HAP-1 (cell line): Measurements from ENCODE around the gene INIP.

Experiments
- DNase-seq, 2 experiments: peaks; one replicate each; pipeline ENCODE4 v3.0.0-alpha.2; 2016 to 2020; ENCODE audit warnings: low spot score in 2 of 2
- H3K27me3 ChIP-seq: fragments of 250-450 bp; sonication (Bioruptor Pico); 2 replicates; pipeline ENCODE4 v1.5.1; 2020; ENCODE audit warnings: low read depth, mild to moderate bottlenecking, moderate library complexity
- H3K36me3 ChIP-seq: fragments of 250-450 bp; sonication (Bioruptor Pico); replicated peaks from 2 replicates; pipeline ENCODE4 v1.5.1; 2020; ENCODE audit warnings: mild to moderate bottlenecking
- H3K4me1 ChIP-seq: fragments of 250-450 bp; sonication (Bioruptor Pico); 2 replicates; pipeline ENCODE4 v1.5.1; 2020; ENCODE audit warnings: mild to moderate bottlenecking
- H3K4me3 ChIP-seq: fragments of 250-450 bp; sonication (Bioruptor Pico); 2 replicates; pipeline ENCODE4 v1.5.1; 2020; ENCODE audit warnings: mild to moderate bottlenecking, moderate library complexity
- H3K9me3 ChIP-seq: fragments of 250-450 bp; sonication (Bioruptor Pico); 2 replicates; pipeline ENCODE4 v1.5.1; 2020; ENCODE audit warnings: mild to moderate bottlenecking, moderate library complexity
- in situ Hi-C: fragments of 300-500 bp; cut with MboI; formaldehyde crosslinking; loops from 3 replicates; pipeline ENCODE4 v1.14.3; 2020; ENCODE audit warnings: low sequenced_read_pairs, inconsistent platforms, mixed read lengths

INIP gene

GRCh38 chr9:112720113-112720780, 2.3 kb upstream of the INIP start:
- no peaks in the 10 kb centered on the region for H3K27me3 ChIP-seq
- no peak for DNase-seq
- H3K4me3 ChIP-seq, result no peak overlapping the region
- H3K4me1 ChIP-seq, result no peaks in the 10 kb centered on the region; the same call in 1 of the 2 replicates
- no peaks in the 10 kb centered on the region for H3K9me3 ChIP-seq
- in situ Hi-C loops, result no loop called here
- no peaks in the 10 kb centered on the region for H3K36me3 ChIP-seq

DNA sequence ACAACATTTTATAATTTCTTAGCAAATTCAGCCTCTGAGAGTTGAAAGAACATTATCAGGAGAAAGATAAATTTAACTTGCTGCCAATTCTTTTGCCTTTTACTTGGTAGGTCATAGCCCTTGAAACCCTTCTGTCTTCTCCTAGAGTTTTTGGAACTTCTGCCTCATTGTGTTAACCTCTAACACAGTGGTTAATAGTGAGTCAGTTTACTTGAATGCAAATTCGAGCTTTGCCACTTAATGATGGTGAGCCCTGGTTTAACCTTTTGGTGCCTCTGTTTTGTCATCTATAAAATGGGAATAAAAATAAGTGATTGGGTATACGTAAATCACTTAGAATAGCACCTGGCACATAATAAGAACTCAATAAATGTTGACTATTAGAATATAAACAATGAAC, 1.8 kb upstream of the INIP start:
- DNase-seq, result no peak
- in situ Hi-C loops, result no loop called here
- H3K4me1 ChIP-seq, result no peaks in the 10 kb centered on the region; the same call in 1 of the 2 replicates
- 0 out of 2 replicates have a peak, but pooled peaks cover 4% of the 10 kb centered on the region for H3K36me3 ChIP-seq
- no peaks in the 10 kb centered on the region for H3K27me3 ChIP-seq
- no peak overlapping the region for H3K4me3 ChIP-seq
- no peaks in the 10 kb centered on the region for H3K9me3 ChIP-seq

GRCh38 chr9:112719241-112719691, 1.3 kb upstream of the INIP start:
- no peaks in the 10 kb centered on the region for H3K9me3 ChIP-seq
- no peaks in the 10 kb centered on the region; the same call in 1 of the 2 replicates for H3K4me1 ChIP-seq
- in situ Hi-C loops, result no loop called here
- H3K36me3 ChIP-seq, result 0 out of 2 replicates have a peak, but pooled peaks cover 5% of the 10 kb centered on the region
- no peaks in the 10 kb centered on the region for H3K27me3 ChIP-seq
- no peak overlapping the region for H3K4me3 ChIP-seq
- DNase-seq, result no peak

GRCh38 chr9:112712678-112713077, 5.2 kb downstream of the INIP start:
- Histone ChIP-seq H3K4me3 (no peak overlapping the region), H3K27me3 (no peaks in the 10 kb centered on the region), H3K9me3 (no peaks in the 10 kb centered on the region), H3K36me3 (peaks cover 16% of the 10 kb centered on the region; the same call in 1 of the 2 replicates), H3K4me1 (no peaks in the 10 kb centered on the region; the same call in 1 of the 2 replicates)
- in situ Hi-C loops, result no loop called here
- no peak for DNase-seq

GRCh38 chr9:112711050-112711689, 6.7 kb downstream of the INIP start:
- Histone ChIP-seq H3K36me3 (peaks cover 16% of the 10 kb centered on the region; the same call in 1 of the 2 replicates), H3K4me1 (no peaks in the 10 kb centered on the region), H3K27me3 (no peaks in the 10 kb centered on the region), H3K4me3 (no peak overlapping the region), H3K9me3 (no peaks in the 10 kb centered on the region)
- in situ Hi-C loops, result no loop called here
- peak; percentile 17 to 21 for DNase-seq

DNA sequence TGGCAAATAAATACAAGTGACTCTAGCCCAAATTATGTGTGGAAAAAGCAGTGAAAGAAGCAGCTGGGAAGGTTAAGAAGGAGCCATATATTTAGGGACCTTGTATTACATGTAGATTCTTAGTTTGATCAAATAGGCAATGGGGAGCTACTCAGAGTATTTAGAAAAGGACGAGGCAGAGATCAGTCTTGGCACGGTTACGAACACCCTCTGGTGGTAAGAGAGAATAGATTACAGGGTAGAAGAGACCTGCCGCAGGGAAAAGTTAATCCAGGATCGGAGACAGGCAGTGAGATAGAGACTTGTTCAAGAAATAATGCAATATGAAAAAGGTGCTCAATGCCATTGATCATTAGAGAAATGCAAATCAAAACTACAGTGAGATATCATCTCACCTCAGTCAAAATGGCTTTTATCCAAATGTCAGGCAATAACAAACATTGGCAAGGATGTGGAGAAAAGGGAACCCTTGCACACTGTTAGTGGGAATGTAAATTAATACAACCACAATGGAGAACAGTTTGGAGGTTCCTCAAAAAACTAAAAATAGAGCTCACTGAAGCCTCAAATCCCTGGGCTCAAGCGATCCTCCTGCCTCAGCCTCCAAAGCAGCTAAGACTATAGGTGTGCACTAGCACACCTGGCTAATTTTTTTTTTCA, 12.0 kb downstream of the INIP start:
- H3K27me3 ChIP-seq, result no peaks in the 10 kb centered on the region
- H3K4me3 ChIP-seq, result no peak overlapping the region
- H3K4me1 ChIP-seq, result no peaks in the 10 kb centered on the region
- peak; percentile 59 to 67 for DNase-seq
- in situ Hi-C loops, result loop anchor here (10.0 kb wide), 1 partner anchor 621 kb away; no protein-coding TSS in a partner anchor
- no peaks in the 10 kb centered on the region for H3K9me3 ChIP-seq
- no peaks in the 10 kb centered on the region; the same call in 1 of the 2 replicates for H3K36me3 ChIP-seq

DNA sequence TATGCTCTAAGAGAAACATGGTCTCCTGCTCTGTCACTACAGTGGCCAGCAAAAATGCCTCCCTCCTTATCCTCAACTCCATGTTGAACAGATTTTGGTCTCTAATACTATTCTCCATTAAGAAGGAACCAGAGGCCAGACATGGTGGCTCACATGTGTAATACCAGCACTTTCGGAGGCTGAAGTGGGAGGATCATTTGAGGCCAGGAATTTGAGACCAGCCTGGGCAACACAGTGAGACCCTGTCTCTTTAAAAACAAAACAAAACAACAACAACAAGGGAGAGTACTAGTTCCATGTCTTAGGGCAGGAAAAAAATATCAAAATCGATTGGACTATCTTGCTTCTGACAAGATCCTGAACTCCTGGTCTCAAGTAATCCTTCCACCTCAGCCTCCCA, 14.6 kb downstream of the INIP start:
- no peak for DNase-seq
- Histone ChIP-seq H3K4me1 (no peaks in the 10 kb centered on the region), H3K9me3 (no peaks in the 10 kb centered on the region), H3K4me3 (no peak overlapping the region), H3K36me3 (no peaks in the 10 kb centered on the region; the same call in none of the 2 replicates), H3K27me3 (no peaks in the 10 kb centered on the region)
- in situ Hi-C loops, result loop anchor here (10.0 kb wide), 1 partner anchor 619 kb away; no protein-coding TSS in a partner anchor

GRCh38 chr9:112700085-112700484, 17.8 kb downstream of the INIP start:
- H3K4me3 ChIP-seq, result no peak overlapping the region
- peaks cover 10% of the 10 kb centered on the region for H3K36me3 ChIP-seq
- no peaks in the 10 kb centered on the region for H3K9me3 ChIP-seq
- no peak for DNase-seq
- no peaks in the 10 kb centered on the region for H3K4me1 ChIP-seq
- in situ Hi-C loops, result loop anchor here (10.0 kb wide), 1 partner anchor 615 kb away; no protein-coding TSS in a partner anchor
- H3K27me3 ChIP-seq, result no peaks in the 10 kb centered on the region

- peaks cover 10% of the 10 kb centered on the region for H3K36me3 ChIP-seq
- in situ Hi-C loops, result no loop called here
These were observed 18.7 kb downstream of the INIP start for GRCh38 chr9:112699230-112699629.

GRCh38 chr9:112696461-112696860, 21.5 kb downstream of the INIP start:
- Histone ChIP-seq H3K4me3 (no peak overlapping the region), H3K9me3 (no peaks in the 10 kb centered on the region), H3K4me1 (peaks cover 7% of the 10 kb centered on the region; the same call in 1 of the 2 replicates), H3K36me3 (peaks cover 15% of the 10 kb centered on the region), H3K27me3 (no peaks in the 10 kb centered on the region)
- in situ Hi-C loops, result no loop called here
- DNase-seq, result no peak

More at GRCh38 chr9:112699230-112699629, 18.7 kb downstream of the INIP start:
- no peak for DNase-seq
- peaks cover 1% of the 10 kb centered on the region; the same call in 1 of the 2 replicates for H3K4me1 ChIP-seq
- no peaks in the 10 kb centered on the region for H3K27me3 ChIP-seq
- no peaks in the 10 kb centered on the region for H3K9me3 ChIP-seq
- H3K4me3 ChIP-seq, result no peak overlapping the region

- DNase-seq, result no peak
- Histone ChIP-seq H3K36me3 (peaks cover 21% of the 10 kb centered on the region), H3K4me3 (no peak overlapping the region), H3K4me1 (peaks cover 7% of the 10 kb centered on the region; the same call in 1 of the 2 replicates), H3K9me3 (no peaks in the 10 kb centered on the region), H3K27me3 (no peaks in the 10 kb centered on the region)
- in situ Hi-C loops, result no loop called here
These were observed 23.0 kb downstream of the INIP start for GRCh38 chr9:112694706-112695555.

DNA sequence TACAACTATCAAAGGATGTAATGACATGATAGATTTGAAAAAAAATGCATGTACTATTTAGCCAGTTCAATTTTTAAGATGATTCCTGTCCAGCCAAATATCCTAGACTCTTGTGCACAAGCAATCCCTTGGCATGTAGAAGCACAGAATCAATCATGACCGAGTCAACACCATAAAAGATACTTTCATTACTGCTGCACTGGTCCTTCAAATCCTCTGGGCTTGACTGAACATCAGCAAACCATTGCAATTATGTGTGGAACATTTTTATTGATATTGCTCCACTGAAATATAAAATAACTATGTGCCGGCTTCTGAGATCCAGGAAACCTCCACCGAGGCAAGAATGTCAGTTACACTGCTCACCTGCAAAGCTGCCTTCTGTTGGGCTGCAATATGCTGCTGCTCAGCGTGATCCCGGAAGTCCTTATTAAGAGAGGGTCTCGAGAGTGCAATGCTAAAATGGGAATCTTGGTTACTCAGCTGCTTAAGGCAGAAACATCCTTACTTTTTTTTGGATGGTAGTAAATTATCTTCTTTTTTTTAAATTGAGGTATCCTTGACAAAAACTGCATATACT, 28.7 kb downstream of the INIP start:
- no peak for DNase-seq
- H3K27me3 ChIP-seq, result no peaks in the 10 kb centered on the region
- in situ Hi-C loops, result no loop called here
- H3K4me3 ChIP-seq, result no peak overlapping the region
- peaks cover 18% of the 10 kb centered on the region for H3K36me3 ChIP-seq
- no peaks in the 10 kb centered on the region for H3K9me3 ChIP-seq
- peaks cover 6% of the 10 kb centered on the region; the same call in 1 of the 2 replicates for H3K4me1 ChIP-seq
